Thymus (tissue), 11 donors: ENCODE data around the gene SAMD4B. TPM values are rescaled to one million over a fixed set of nuclear protein-coding genes. Genes with fewer than 3 reads are reported as not detected.

Experiments
- DNase-seq, 9 donors: peaks; one replicate each; pipeline ENCODE4 v3.0.0-alpha.2; 2013; ENCODE audit warnings: low spot score in 9 of 9, low read depth in 6 of 9, missing footprints in 1 of 9
- H3K27ac ChIP-seq, 2 donors: one replicate each; pipeline ENCODE4 v1.5.1; 2013; ENCODE audit warnings: control low read depth in 1 of 2, low read depth in 1 of 2, low read length in 1 of 2, mild to moderate bottlenecking in 1 of 2, moderate library complexity in 1 of 2
- H3K27me3 ChIP-seq, 2 donors: one replicate each; pipeline ENCODE4 v1.5.1; 2013; ENCODE audit warnings: low read length in 1 of 2; ENCODE audit not compliant: control insufficient read depth in 2 of 2, insufficient read depth in 1 of 2
- H3K36me3 ChIP-seq, 2 donors: one replicate each; pipeline ENCODE4 v1.5.1; 2013; ENCODE audit warnings: low read length in 1 of 2, mild to moderate bottlenecking in 1 of 2, moderate library complexity in 1 of 2; ENCODE audit not compliant: control insufficient read depth in 2 of 2, insufficient read depth in 2 of 2
- H3K4me1 ChIP-seq, 2 donors: one replicate each; pipeline ENCODE4 v1.5.1; 2013; ENCODE audit warnings: low read length in 2 of 2; ENCODE audit not compliant: control insufficient read depth in 2 of 2, insufficient read depth in 2 of 2
- H3K4me3 ChIP-seq, 2 donors: one replicate each; pipeline ENCODE4 v1.5.1; 2013; ENCODE audit warnings: low read length in 2 of 2, control low read depth in 1 of 2, mild to moderate bottlenecking in 1 of 2
- H3K9me3 ChIP-seq, 2 donors: one replicate each; pipeline ENCODE4 v1.5.1; 2013; ENCODE audit warnings: low read length in 1 of 2, mild to moderate bottlenecking in 1 of 2; ENCODE audit not compliant: control insufficient read depth in 2 of 2, insufficient read depth in 1 of 2
- WGBS: extraction: QIAGEN DNeasy Blood & Tissue Kit; methylation state at CpG from one replicate; pipeline ENCODE4 v1.1.7; 2013; 5-methylcytosine and 5-hydroxymethylcytosine counted together
- polyA plus RNA-seq: library from polyadenylated mRNA; stranded (reverse); fragments of 200-250 nt; gene quantifications from one replicate; pipeline ENCODE4 v1.2.3, GENCODE V29; 2013
- total RNA-seq: library from RNA; stranded (reverse); fragments of 120-200 nt; gene quantifications from one replicate; pipeline ENCODE4 v1.2.4, GENCODE V29; 2013
- donor health status: healthy.

SAMD4B gene
- total and polyA plus RNA-seq, 2 donors: 11.7 to 64.9 TPM

DNA sequence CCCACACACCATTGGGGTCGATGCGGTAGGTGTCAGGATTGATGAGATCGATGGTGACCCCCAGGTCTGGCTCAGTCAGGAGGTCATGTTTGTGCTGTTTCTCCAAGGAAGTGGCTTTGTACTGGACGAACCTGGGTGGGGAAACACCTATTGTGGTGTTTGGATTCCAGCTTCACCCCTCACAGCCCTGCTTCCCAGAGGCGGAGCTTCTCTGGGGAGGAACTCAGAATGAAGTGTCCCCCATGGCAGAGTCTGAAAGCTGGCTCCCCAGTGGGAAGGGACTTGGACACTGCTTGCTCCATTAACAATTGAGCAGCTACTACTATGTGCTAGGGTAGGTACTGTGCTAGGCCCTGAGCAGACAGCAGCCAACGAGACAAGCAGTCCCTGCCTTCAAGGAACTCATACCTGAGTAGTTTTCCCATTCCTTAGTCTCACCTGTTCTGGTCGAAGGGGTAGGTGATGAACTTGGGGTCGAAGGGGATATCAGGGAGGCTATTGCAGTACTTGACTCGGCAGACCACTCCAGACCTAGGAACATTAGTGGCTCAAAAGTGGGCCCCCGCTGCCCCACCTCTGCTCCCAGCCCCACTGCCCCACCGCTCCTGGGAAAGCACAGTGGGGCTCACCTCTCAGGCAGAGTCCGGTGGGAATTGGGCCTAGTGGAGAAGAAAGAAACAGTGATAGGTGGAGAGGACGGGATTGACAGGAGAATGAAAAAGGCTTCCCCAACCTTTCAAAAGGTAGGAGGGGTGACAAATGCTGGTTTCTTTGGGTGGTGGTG is 47.6 kb downstream of the SAMD4B start:
- no peaks in the 10 kb centered on the region for H3K9me3 ChIP-seq
- H3K36me3 ChIP-seq: peaks cover 56 to 60% of the 10 kb centered on the region in 2 donors
- no peak for DNase-seq
- H3K4me3 ChIP-seq: peak overlapping the region; percentile 75 to 85
- H3K4me1 ChIP-seq: peaks cover 18 to 23% of the 10 kb centered on the region in 2 donors
- H3K27ac ChIP-seq: no peak overlapping the region
- WGBS: 88% methylated on average over 13 of the region's 13 CpGs
- H3K27me3 ChIP-seq: no peaks in the 10 kb centered on the region

DNA sequence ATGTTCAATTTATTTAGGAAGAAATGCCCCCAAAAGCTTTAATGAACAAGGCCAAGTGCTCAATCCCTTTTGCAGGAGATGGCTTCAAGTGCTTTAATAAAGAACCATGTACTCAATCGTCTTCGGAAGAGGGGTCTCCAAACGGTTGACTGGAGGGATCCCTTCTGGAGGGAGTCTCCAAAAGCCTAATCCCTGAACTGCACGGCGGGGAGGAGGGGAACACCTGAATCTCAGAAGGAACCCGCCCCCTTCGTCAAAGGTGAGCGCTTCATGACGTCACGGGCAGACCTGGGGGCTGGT is 48.2 kb downstream of the SAMD4B start:
- no peak for DNase-seq
- 0% methylated on average over 10 of the region's 10 CpGs for WGBS
- Histone ChIP-seq H3K4me1 (peaks cover 18 to 23% of the 10 kb centered on the region in 2 donors), H3K9me3 (no peaks in the 10 kb centered on the region), H3K27me3 (no peaks in the 10 kb centered on the region), H3K4me3 (peak overlapping the region; percentile 75 to 85), H3K27ac (peak overlapping the region; percentile 99), H3K36me3 (peaks cover 56 to 60% of the 10 kb centered on the region in 2 donors)

DNA sequence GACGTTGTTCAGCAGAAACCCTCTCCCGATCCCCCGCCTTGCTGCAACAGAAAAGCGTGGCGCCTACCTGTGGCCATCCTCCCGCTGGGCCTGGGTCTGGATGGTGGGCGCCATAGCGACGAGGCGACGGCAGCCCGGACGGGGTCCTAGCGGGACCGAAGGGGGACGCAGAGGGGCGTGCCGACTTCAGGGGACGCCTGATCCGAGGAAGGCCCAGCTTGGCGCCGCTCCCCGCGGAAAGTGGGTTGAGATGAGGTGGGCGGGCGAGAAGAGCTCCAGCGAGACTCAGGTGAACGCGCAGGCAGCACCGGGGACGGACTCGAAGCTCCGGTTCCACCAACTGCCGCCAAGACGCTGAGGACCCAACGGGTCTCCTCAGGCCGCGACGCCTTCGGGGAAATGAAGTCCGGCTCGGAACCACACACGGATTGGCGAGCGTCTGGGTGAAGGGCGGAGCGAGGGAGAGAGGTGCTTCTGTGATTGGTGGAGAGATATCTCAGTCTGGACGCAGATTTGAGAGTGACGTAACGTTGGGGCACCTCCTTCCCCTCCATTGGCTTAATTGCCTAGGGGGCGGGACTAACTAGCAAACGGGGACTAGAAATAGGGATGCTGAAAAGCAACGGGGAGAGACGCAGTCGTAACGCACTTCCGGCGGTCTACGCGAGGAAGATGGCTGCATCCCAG is 48.7 kb downstream of the SAMD4B start, which contains the start of the genes MED29 and PAF1:
Gene MED29, plus strand, starts transcription at position 628 of the 687 bp plus-strand sequence. Its CDS starts 45 bp downstream, at position 673.
Gene PAF1, minus strand, starts transcription at position 356 of the 687 bp plus-strand sequence. Its CDS starts 242 bp downstream, at position 114.
- DNase-seq: peak; percentile 97 to 100 (median 99)
- Histone ChIP-seq H3K27ac (peak within 1 kb of the TSS; percentile 99), H3K4me1 (peaks cover 18 to 23% of the 10 kb centered on the region in 2 donors), H3K4me3 (peak within 1 kb of the TSS; percentile 75 to 85), H3K36me3 (peaks cover 56% of the 10 kb centered on the region in 2 donors), H3K27me3 (no peaks in the 10 kb centered on the region), H3K9me3 (no peaks in the 10 kb centered on the region)
- under 1% methylated on average over 60 of the region's 60 CpGs for WGBS

DNA sequence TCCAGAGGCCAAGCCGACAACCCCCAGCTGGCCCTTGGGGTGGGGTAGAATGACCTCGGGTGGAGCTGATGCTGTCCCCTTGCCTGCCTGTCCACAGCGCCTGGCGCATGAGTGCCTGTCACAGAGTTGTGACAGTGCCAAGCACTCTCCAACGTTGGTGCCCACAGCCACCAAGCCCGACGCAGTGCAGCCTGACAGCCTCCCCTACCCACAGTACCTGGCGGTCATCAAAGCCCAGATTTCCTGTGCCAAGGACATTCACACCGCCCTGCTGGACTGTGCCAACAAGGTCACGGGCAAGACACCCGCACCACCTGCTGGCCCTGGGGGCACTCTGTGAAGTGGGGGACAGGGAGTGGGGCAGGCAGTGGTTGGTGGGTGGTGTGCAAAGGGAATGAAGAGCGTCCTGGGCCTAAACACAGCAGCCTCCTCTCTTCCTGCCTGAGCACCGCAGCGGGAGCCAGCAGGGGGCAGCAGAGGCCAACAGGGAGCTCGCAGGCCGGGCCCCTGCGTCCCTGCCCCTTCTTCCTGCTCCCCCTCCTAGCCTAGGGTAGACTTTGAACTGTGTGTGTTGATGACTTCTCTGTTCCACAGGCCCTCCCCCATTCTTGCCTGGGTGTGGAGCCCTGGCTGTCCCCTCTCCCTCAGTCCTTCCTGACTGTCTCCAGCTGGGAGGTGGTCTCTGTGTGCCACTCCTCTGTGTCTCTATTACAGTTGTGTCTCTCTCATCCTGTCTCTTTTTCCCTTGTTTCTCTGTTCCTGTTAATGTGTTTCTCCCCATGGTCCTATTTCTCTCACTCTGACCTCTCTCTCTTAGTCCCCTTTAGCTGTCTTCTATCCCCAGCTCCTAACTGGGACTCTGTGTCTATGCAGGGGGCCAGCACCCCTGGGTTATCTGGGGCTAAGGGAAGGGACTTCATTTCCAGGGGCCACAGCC is 55.4 kb downstream of the SAMD4B start:
- 45% methylated on average over 17 of the region's 17 CpGs for whole genome bisulfite sequencing
- peaks cover 33 to 52% of the 10 kb centered on the region in 2 donors for H3K4me1 ChIP-seq

DNA sequence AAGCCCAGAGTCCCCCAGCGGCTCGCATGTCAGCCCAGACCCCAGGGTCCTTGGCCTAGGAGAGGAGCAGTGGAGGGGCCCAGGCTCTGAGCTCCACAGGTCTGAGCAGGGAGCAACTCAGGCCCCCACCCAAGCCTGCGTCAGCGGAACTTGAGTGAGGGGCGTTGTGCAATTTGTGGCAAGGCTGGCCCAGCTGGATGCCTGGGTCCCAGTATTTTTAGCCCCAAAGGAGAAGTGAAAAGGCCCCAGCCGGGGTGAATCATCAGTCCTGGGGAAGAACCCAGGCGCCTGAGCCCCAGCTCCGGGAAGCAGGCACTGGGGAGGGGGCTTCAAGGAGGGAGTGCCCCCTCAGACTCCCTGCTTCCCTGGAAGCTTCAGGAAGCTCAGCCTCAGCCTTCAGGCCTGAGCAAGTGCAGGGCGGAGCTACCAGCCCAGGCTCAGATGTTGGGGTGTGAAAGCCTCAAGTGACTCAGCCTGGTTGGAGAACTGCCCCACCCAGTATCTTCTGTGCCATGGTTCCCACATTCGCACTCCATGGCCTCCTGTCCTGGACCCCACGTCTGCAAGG is 56.2 kb downstream of the SAMD4B start:
- peak in 1 of 9 donors; percentile 28 for DNase-seq
- peaks cover 0 to 7% of the 10 kb centered on the region in 2 donors for H3K9me3 ChIP-seq
- peak overlapping the region in 1 of 2 donors; percentile 3 for H3K4me3 ChIP-seq
- no peaks in the 10 kb centered on the region for H3K27me3 ChIP-seq
- H3K4me1 ChIP-seq: peaks cover 38 to 57% of the 10 kb centered on the region in 2 donors
- H3K27ac ChIP-seq: peak overlapping the region; percentile 88 to 91
- 91% methylated on average over 11 of the region's 11 CpGs for WGBS
- peaks cover 34 to 36% of the 10 kb centered on the region in 2 donors for H3K36me3 ChIP-seq

More for the DNA sequence above, 55.4 kb downstream of the SAMD4B start:
- Histone ChIP-seq H3K9me3 (peaks cover 0 to 7% of the 10 kb centered on the region in 2 donors), H3K36me3 (peaks cover 36 to 38% of the 10 kb centered on the region in 2 donors), H3K27me3 (no peaks in the 10 kb centered on the region), H3K4me3 (peak overlapping the region in 1 of 2 donors; percentile 3), H3K27ac (peak overlapping the region; percentile 88 to 91)
- peak; percentile 79 to 97 (median 90) for DNase-seq

DNA sequence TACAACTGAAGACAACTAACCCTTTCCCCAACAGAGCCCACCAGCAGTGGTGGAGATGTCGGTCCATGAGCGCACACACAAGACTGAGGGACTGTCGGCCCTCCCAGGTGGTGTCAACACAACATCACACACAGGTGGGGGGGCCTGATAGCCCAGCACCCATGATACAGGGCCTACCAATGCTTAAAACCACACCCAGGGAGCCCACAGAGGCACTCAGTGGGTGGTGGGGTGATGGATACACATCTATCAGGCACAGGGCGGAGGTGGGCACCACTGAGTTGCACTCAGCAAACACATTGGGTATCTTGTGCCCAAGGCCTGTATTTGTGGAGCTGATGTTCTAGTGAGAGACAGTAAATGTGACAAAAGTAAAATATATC is 57.4 kb downstream of the SAMD4B start:
- WGBS: 96% methylated on average over 4 of the region's 4 CpGs
- no peak overlapping the region for H3K4me3 ChIP-seq
- H3K4me1 ChIP-seq: peaks cover 46 to 66% of the 10 kb centered on the region in 2 donors
- peak overlapping the region in 1 of 2 donors; percentile 46 for H3K27ac ChIP-seq
- no peaks in the 10 kb centered on the region for H3K27me3 ChIP-seq
- H3K36me3 ChIP-seq: peaks cover 25 to 27% of the 10 kb centered on the region in 2 donors
- DNase-seq: no peak
- peaks cover 0 to 7% of the 10 kb centered on the region in 2 donors for H3K9me3 ChIP-seq

DNA sequence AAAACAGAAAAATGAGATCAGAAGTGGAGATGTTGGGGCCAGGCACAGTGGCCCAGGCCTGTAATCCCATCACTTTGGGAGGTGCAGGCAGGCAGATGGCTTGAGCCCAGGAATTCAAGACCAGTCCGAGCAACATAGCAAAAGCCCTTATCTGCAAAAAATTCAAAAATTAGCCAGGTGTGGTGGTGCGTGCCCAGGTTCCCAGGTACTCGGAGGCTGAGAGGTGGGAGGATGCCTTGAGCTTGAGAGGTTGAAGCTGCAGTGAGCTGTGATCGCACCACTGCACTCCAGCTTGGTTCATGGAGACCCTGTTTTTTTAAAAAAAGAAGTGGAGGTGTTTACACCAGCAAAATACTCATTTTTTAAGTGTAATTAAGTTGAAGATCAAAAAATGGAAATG is 57.8 kb downstream of the SAMD4B start:
- Histone ChIP-seq H3K36me3 (peaks cover 21 to 23% of the 10 kb centered on the region in 2 donors), H3K27me3 (no peaks in the 10 kb centered on the region), H3K4me1 (peaks cover 46 to 69% of the 10 kb centered on the region in 2 donors), H3K27ac (peak overlapping the region in 1 of 2 donors; percentile 8), H3K4me3 (no peak overlapping the region), H3K9me3 (peaks cover 0 to 7% of the 10 kb centered on the region in 2 donors)
- DNase-seq: no peak
- 94% methylated on average over 4 of the region's 4 CpGs for WGBS

DNA sequence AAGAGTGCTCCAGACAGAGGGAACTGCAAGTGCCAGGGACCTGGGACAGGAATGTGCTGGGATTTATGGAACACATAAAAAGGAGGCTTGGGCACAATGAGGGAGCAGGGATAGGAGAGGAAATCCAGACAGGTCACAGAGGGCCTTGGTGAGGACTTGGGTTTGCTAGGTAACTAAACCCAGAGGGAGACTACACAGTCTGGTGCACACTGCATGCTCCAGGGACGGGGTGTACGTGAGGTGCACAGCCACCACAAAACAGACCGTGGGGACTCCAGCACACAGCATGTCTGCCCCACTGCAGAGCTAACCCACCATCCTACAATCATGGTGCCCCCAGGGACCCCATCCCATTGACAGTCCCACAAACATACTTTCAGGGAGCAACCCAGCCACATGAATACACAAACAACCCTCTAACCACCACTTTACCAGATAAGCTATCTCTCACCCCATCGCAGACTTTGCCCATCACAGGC is 58.9 kb downstream of the SAMD4B start:
- Histone ChIP-seq H3K4me1 (peaks cover 54 to 80% of the 10 kb centered on the region in 2 donors), H3K27me3 (no peaks in the 10 kb centered on the region), H3K9me3 (peaks cover 0 to 7% of the 10 kb centered on the region in 2 donors), H3K4me3 (peak overlapping the region in 1 of 2 donors; percentile 1), H3K36me3 (peaks cover 13 to 17% of the 10 kb centered on the region in 2 donors), H3K27ac (peak overlapping the region; percentile 94 to 96)
- no peak for DNase-seq
- WGBS: 60% methylated on average over 4 of the region's 4 CpGs
